Activated naive CD4-positive, alpha-beta T cell treated with anti-CD3 and anti-CD28 coated beads, Interleukin-2, amount 50 U/mL, for 16 hours (primary cell): ENCODE results near the gene TNFRSF25.
"Not testable (repeated sequence)": the region's sequence is repeated elsewhere in the genome, so short reads cannot be mapped to it uniquely, and the experiment has no call there.

Experiments used
- DNase-seq: peaks from one replicate; pipeline ENCODE4 v3.0.0-alpha.2; 2020

TNFRSF25 gene

GRCh38 chr1:6450005-6450450 is 15.9 kb downstream of the TNFRSF25 start:
- no peak for DNase-seq

DNA sequence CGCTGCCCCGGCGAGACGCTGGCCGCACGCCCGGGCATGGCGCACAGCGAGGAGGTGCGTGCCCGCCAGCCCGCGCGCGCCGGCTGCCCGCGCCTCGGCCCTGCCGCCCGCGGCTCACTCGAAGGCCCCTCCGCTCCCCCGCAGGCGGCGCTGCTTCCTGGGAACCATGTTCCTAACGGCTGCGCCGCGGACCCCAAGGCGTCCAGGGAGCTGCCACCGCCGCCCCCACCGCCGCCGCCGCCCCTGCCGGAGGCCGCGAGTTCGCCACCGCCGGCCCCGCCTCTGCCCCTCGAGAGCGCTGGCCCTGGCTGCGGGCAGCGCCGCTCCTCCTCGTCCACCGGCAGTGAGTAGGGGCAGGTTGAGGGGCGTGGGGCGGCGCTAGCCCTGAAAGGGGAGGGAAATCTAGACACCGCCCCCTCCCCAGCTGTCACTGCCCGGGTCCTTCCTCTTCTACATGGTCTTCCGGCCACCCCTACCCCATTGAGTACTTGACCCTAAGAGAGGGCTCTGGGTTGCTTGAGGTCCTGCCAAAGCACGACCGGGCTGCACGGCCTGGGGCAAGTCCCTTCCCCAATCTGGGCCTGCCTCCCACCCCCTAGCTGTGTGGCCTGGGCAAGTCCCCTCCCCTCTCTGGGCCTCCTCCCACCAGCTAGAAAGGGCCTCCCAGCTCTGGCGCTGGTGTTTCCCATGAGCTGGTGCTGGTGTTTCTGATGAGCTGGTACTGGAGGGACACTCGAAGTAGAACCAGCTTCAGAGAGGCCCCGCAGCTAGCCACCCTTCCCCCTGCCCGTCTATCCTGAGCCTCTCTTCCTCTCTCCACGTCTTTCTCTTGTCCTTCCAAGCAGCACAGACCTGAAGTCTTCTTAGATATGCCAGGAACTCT is 17.0 kb downstream of the TNFRSF25 start:
- no peak for DNase-seq

DNA sequence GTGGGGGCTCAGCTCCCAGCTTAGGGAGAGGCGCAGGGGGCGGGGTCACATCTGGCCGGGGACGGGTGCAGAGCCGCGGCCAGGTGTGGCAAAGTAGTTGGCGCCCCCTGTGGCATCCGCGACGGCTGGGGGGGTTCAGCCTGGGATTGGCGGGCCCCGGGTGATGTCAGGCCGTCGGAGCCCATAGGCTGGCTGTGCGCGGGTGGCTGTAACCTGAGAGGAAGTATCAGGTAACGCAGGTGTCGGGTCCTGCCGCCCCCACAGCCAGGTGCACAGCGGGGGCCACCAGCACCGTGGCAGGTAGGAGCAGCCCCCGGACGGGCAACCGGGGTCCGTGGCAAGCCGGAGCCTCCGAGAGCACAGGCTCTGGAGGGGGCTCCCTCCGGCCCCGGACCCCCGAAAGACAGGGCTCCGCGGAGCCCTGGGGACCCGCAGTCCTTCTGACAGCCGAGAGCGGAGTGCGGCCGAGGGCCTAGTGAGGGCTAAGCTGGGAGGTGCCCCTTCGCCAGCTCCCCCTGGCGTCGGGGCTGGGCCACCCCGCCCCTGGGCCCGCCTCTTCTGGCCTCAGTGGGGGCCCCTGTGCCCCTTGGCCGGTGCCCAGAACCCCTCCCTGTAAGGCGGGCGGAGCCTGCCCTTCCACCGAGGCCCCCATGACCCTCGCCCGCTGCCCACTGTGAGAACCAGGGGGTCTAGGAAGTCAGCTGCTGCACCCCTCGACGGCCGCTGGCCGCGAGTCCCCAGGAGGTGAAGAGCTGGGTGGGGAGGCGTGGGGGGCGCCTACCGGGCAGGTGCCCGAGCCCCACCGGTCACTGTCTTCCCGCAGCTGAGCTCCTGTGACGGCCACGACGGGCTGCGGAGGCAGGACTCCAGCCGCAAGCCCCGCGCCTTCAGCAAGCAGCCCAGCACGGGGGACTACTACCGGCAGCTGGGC is 17.9 kb downstream of the TNFRSF25 start:
- peak; percentile 44 for DNase-seq

DNA sequence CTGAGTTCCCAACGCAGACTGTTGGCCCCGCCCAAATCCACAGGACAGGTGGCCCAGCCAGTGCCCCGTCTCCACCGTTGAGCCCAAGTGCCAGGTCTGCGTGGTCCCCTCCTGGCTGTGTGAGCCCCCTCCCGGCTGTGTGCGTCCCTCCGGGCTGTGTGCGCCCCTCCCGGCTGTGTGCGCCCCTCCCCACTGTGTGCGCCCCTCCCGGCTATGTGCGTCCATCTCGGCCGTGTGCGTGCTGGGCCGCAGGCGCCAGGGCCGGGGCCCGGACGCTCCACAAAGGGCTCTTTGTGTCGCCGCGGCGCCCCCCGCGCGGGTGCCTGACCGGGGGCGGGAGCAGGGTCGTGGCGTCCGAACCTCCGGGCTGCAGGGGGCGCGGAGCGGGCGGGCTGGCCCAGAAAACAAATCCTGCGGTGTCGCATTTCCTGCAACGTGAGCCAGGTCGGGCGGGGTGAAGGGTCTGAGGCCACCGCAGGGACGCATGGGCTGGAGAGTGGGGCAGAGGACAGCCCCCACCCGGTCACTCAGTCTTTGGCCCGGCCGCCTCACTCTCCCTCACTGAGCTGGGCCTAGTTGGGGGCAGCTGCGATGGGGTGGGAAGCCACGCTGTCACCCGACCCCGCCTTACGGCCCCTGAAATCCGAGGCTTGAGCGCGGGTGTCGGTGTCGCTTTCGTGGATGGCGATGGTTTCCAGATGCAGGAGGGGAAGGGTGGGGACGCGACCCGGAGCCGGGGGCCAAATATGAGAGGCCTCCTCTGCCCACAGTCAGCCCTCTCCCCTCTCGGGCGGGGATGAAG is 18.8 kb downstream of the TNFRSF25 start:
- no peak for DNase-seq

GRCh38 chr1:6446665-6447015 is 19.3 kb downstream of the TNFRSF25 start:
- no peak for DNase-seq

- DNase-seq, result not testable (repeated sequence)
Measured at GRCh38 chr1:6445929-6446328, 20.0 kb downstream of the TNFRSF25 start.

- peak; percentile 42 for DNase-seq
Measured at GRCh38 chr1:6445062-6445763, 20.8 kb downstream of the TNFRSF25 start.

DNA sequence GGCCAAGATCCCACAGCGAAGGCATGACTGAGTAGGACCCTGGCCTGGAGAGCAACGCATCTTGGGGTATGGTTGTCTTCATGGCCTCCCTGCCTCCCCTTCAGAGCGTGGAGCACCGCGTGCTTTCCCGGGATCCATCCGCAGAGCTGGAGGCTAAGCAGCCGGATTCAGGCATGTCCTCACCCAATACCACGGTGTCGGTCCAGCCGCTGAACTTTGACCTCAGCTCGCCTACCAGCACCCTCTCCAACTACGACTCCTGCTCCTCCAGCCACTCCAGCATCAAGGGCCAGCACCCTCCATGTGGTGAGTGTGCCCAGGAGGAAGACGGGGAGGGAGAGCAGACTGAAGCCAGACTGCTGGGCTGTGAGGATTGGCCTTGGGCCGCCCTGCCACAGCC is 21.6 kb downstream of the TNFRSF25 start:
- no peak for DNase-seq

- DNase-seq, result no peak
Measured at GRCh38 chr1:6443339-6444115, 22.4 kb downstream of the TNFRSF25 start.

GRCh38 chr1:6441586-6441985 is 24.4 kb downstream of the TNFRSF25 start:
- DNase-seq, result no peak

- DNase-seq, result peak; percentile 77
Measured at GRCh38 chr1:6440198-6441126, 25.5 kb downstream of the TNFRSF25 start.

DNA sequence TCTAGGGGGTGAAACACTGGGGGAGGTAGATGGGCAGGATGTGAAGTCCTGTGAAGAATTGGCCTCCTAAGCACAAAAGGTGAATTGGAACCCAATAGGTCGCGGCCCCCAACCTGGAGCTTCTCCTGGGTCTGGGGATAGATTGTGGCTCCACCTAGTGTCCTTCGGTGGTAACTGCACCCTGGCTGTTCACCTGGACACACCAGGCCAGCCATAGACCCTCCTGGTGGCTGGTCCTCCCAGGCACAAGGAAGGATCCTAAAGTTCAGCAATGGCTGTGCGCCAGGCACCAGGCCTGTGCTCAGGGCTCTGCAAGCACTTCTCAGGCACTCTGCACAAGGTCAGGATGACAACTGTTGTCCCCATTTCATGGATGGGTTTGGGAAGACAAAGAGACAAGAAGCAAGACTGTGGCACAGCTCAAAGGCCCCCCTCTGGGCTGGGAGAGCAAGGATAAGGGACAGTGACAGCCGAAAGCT is 27.9 kb downstream of the TNFRSF25 start:
- DNase-seq, result peak; percentile 73

- not testable (repeated sequence) for DNase-seq
Measured at GRCh38 chr1:6437012-6437700, 28.8 kb downstream of the TNFRSF25 start.

- not testable (repeated sequence) for DNase-seq
Measured at GRCh38 chr1:6436277-6436676, 29.7 kb downstream of the TNFRSF25 start.

GRCh38 chr1:6435547-6435946 is 30.4 kb downstream of the TNFRSF25 start:
- no peak for DNase-seq

- DNase-seq, result no peak
Measured at GRCh38 chr1:6435129-6435528, 30.8 kb downstream of the TNFRSF25 start.

- no peak for DNase-seq
Measured at GRCh38 chr1:6434186-6434585, 31.8 kb downstream of the TNFRSF25 start.

GRCh38 chr1:6431645-6432579 is 34.1 kb downstream of the TNFRSF25 start:
- not testable (repeated sequence) for DNase-seq
